SK-MEL-5 (cell line): Measurements from ENCODE around the gene GTF2H2. TPM values are rescaled to one million over a fixed set of nuclear protein-coding genes. Genes with fewer than 3 reads are reported as not detected.
"Not testable (repeated sequence)": the region's sequence is repeated elsewhere in the genome, so short reads cannot be mapped to it uniquely, and the experiment has no call there.

Source experiments
- DNase-seq: peaks from one replicate; pipeline ENCODE4 v3.0.0-alpha.2; 2016; ENCODE audit warnings: low read depth, low spot score
- in situ Hi-C: cut with HindIII; loops from 2 replicates; pipeline ENCODE4 v1.10.0; 2016; ENCODE audit warnings: low sequenced_read_pairs, high pct_unique_total_duplicates, low pct_unique_long_range_greater_than_20kb
- total RNA-seq: library from RNA; depleted of rRNA; stranded (reverse); fragments of >200 nt; shearing (Covaris generic); gene quantifications from 2 replicates; pipeline ENCODE4 v1.2.3, GENCODE V29; 2014; rRNA removed

GTF2H2 gene
- total RNA-seq, 1 experiment from 2014 or later: 19.7 TPM

GRCh38 chr5:71025289-71025953 lies 42.1 kb downstream of the GTF2H2 start, which contains the start of gene NAIP:
NAIP (minus strand) TSS chr5:71025339; CDS start chr5:71012915, 12,424 bp downstream.
- in situ Hi-C loops, DNase-seq: not testable (repeated sequence)

GRCh38 chr5:71020643-71021042 lies 46.8 kb downstream of the GTF2H2 start:
- DNase-seq, in situ Hi-C loops: not testable (repeated sequence)

GRCh38 chr5:71018376-71019005 lies 49.0 kb downstream of the GTF2H2 start:
- in situ Hi-C loops, DNase-seq: not testable (repeated sequence)

GRCh38 chr5:71014176-71014575 lies 53.3 kb downstream of the GTF2H2 start:
- in situ Hi-C loops: no loop called here
- DNase-seq: no peak

- in situ Hi-C loops: no loop called here
- DNase-seq: no peak
Observed at GRCh38 chr5:71013575-71013974, 53.9 kb downstream of the GTF2H2 start.

GRCh38 chr5:71011194-71011792 lies 56.2 kb downstream of the GTF2H2 start:
- in situ Hi-C loops: no loop called here
- DNase-seq: no peak

GRCh38 chr5:71006983-71007382 lies 60.5 kb downstream of the GTF2H2 start:
- DNase-seq, in situ Hi-C loops: not testable (repeated sequence)

Other genes with a start within 250 kb of the GTF2H2 start
- 6.6 and 10.0 TPM in 2 replicates for gene SERF1A, start 167.0 kb downstream of the GTF2H2 start, total RNA-seq
- gene SMN1, start 142.6 kb downstream of the GTF2H2 start, total RNA-seq: 84.9 and 85.2 TPM in 2 replicates
- gene NAIP, start 42.3 kb downstream of the GTF2H2 start, total RNA-seq: 3.0 and 3.2 TPM in 2 replicates